GM19455 (cell line): Measurements from ENCODE around the gene BRINP2.
"Not testable (repeated sequence)": the region's sequence is repeated elsewhere in the genome, so short reads cannot be mapped to it uniquely, and the experiment has no call there.

Experiments
- ATAC-seq: cut with Tn5 transposase; IDR thresholded peaks from one replicate; pipeline ENCODE4 v1.9.1; 2021; ENCODE audit not compliant: unreplicated experiment

The BRINP2 gene

GRCh38 chr1:177310326-177310725 lies 139.6 kb downstream of the BRINP2 start:
- no peak for ATAC-seq

GRCh38 chr1:177311111-177311510 lies 140.4 kb downstream of the BRINP2 start:
- no peak for ATAC-seq

- ATAC-seq: no peak
Measured at GRCh38 chr1:177311586-177311985, 140.8 kb downstream of the BRINP2 start.

GRCh38 chr1:177315261-177315660 lies 144.5 kb downstream of the BRINP2 start:
- no peak for ATAC-seq

GRCh38 chr1:177315761-177316160 lies 145.0 kb downstream of the BRINP2 start:
- no peak for ATAC-seq

- ATAC-seq: not testable (repeated sequence)
Measured at GRCh38 chr1:177321434-177321833, 150.7 kb downstream of the BRINP2 start.

GRCh38 chr1:177328251-177328650 lies 157.5 kb downstream of the BRINP2 start:
- no peak for ATAC-seq

GRCh38 chr1:177329871-177330270 lies 159.1 kb downstream of the BRINP2 start:
- ATAC-seq: no peak
